ENCODE data around the gene AVEN.

Gene AVEN

DNA sequence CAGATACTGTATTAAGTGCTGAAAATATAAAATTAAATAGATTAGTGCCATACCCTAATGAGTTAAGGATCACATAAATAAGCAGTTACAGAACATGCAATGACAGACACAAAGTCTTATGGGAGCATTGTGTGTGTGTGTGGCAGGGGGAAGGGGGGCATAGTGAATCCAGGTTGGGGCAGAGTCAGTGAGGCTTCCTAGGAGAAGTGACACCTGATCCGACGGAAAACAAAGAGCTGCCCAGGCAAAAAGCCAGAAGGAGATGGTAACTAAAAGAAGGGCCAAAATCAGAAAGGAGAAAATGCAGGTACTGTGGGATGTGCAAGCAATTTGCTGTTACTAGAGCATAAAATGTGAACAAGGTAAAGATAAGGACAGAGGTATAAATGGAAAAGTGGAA is 150.8 kb downstream of the AVEN start:
- no peak overlapping the region for H3K4me3 ChIP-seq (ENCODE audit: low read length)
- TF ChIP-seq ZNF274 (IDR thresholded peaks at IDR 0.05; ENCODE audit: low read depth, low read length), result no peak

DNA sequence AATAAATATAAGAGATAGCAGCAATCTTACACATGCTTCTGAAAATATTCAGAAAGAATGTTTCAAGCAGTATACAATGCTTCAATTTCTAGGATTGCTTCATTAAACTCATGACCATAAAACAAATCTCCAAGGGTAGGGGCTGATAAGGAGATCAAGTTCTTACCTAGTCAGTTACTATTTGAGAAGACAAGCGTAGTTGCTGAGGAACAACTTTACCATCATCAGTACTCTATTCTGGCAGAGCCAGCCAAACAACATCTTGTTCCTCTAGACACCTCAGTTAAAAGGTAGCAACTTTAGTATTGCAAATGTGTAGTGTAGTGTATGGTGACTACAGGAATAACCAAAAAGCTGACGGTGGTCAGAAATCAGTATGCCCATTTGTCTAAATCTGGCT is 156.1 kb downstream of the AVEN start:
- no peak overlapping the region for H3K4me3 ChIP-seq (ENCODE audit: low read length)
- TF ChIP-seq ZNF274 (IDR thresholded peaks at IDR 0.05; ENCODE audit: low read depth, low read length), result no peak

DNA sequence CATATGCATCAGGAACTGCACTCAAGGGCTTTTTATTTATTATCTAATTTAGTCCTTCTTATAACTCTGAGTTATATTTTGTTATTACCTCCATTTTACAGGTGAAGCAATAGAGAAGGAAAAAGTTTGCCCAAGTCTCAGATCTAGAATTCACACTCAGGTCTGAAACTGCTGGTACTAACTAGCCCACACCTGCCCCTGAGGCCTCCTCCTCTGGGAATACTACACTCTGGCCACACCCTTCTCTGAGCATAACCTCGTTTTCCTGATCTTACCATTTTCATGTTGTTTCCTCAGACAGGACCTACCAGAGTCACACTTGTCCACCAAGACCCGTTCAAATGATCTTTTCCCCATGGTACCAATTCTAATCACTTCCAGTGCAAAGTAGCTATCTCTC is 164.8 kb downstream of the AVEN start:
- TF ChIP-seq ZNF274 (IDR thresholded peaks at IDR 0.05; ENCODE audit: low read depth, low read length), result no peak
- no peak overlapping the region for H3K4me3 ChIP-seq (ENCODE audit: low read length)

DNA sequence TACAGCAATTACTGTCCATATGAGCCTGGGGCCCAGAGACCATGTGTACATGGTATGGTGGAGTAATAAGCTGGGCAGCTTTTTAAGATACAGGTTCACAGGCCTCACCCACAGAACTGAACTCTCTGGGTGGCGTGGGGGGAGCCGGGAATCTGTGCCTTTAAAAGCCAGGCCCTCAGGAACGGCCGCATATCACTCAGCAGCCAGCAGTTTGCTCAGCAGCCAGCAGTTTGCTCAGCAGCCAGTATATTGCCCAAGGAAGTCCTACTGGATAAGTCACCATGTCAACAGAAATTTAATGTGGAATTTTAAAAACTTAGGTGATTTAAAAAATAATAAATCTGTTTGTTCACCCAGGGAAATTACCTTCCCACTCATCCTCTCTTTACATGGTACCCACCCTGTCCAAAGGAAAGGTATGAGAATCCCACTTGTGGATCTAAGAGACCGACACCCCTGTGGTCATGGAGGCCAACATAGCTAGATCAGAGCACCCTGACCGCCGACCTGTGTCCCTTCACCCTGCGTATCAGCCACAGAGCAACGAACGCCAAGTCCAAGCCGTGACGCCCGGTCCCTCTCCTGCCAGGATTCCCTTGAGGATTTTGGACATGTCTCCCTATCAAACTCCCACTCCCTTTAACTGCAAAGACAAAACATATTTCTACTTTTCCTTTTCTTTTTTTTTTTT is 166.4 kb downstream of the AVEN start:
- TF ChIP-seq ZNF274 (IDR thresholded peaks at IDR 0.05; ENCODE audit: low read depth, low read length), result no peak
- H3K4me3 ChIP-seq (ENCODE audit: low read length), result no peak overlapping the region

DNA sequence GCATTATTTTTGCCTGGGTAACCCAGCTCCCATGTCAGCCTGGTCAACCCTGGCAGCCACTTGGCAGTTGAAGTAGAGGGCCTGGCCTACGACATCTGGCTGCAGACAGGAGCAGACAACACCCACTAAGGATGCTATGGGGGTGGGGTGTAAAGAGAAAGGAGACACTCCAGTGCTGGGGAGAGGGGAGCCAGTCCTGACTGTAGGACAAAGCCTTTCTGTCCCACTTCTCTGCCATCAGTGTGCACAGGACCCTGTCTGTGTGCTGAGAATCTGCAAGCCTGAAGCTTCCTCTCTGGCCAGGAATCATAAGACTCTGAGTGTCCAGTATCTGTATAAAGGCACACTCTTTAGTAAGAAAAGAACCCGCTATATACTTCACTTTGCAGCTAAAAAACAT is 167.0 kb downstream of the AVEN start:
- no peak for TF ChIP-seq ZNF274 (IDR thresholded peaks at IDR 0.05; ENCODE audit: low read depth, low read length)
- no peak overlapping the region for H3K4me3 ChIP-seq (ENCODE audit: low read length)

DNA sequence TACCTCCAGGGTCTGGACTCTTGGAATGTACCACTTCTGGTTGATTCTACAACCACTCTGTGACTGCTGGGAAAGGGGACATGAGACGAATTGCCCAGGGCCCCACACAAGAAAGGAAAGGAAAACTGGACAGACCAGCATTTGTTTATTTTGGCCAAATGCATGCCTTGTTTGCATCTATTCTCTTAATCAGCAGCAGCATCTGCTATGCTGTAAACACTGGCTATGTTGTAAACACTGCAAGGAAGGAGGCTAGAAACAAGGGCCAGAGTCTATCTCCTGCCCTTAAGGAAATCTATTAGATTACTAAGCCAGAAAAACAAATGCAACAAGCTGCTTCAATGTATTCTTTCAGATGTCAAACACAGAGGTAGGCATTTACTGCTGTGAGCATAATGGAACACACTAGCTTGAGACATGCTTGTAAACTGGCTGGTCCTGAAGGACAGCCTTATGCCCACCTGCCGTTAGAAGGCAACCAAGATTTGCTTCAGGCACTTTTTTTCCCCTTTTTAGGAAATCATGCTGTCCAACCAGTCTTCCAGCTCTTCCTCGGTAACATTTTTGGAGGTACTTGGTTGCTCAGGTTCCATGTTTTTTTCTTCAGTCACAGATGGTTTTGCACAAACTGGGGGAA is 172.8 kb downstream of the AVEN start:
- H3K4me3 ChIP-seq (ENCODE audit: low read length), result no peak overlapping the region
- no peak for TF ChIP-seq ZNF274 (IDR thresholded peaks at IDR 0.05; ENCODE audit: low read depth, low read length)

DNA sequence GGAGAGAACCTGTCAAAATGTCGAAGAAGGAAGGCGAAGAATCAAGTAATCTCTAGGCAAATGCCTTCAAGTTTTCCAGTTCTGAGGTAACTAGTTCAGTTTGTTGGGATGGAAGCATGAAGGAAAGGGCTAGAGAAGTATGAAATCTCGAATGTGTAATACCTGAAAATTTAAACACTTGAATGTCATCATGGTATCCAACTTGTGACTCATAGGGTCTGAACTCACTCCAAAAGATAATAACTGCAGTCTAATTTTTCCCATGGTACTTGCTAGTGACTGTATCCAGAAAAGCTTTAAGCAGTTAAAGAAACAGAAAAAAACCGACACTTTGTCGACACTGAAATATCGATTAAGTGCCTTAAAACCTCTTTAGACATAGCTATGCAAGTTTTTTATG is 173.6 kb downstream of the AVEN start:
- no peak overlapping the region for H3K4me3 ChIP-seq (ENCODE audit: low read length)
- TF ChIP-seq ZNF274 (IDR thresholded peaks at IDR 0.05; ENCODE audit: low read depth, low read length), result no peak

DNA sequence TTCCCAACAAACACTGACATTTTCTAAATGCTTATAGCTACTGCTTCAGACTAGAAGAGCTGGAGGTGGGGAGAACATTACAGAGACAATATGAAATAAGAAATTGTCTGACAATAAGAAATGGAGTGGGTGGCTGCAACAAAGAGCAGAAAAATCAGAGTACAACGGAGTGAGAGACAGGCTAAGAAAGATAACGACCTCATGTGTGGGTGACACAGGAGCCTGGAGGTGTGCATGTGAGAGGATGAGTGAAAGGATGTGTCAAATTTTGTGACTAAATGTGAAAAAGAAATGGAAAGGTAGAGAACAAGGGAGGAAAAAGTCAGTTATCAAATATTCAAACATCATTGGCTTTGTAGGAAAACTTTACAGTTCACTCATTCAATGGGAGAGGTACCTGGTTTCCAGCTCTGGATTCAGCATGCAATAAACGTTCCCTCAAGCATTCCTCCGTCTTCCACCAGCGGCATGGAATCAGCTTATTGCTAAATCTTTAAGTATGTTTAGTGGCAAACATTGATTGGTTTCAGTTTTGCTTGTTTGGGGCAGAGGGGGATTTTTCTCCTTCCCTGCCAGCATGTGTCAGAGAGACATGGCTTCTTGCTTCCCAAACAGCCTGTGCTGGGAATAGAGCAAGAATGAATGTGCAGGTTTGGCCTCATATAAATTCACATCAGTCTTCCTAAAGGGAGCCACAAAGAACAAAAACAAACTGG is 174.5 kb downstream of the AVEN start:
- no peak for TF ChIP-seq ZNF274 (IDR thresholded peaks at IDR 0.05; ENCODE audit: low read depth, low read length)
- H3K4me3 ChIP-seq (ENCODE audit: low read length), result no peak overlapping the region

DNA sequence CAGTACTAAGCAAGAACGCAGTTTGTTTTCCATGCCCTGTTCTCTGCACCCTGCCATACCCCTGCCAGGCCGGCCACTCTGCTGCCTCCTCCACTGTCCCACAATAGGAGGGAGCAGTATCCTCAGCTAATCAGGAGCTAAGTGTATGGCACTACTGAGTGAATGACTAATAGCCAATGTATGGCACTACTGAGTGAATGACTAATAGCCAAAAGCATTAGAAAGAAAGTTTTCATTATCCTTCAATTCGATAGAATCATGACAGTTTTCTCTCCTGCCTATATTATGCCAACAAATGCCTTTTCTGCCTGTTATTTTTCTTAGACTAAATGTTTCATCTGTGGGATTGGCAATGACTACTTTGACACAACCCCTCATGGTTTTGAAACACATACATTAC is 178.2 kb downstream of the AVEN start:
- TF ChIP-seq ZNF274 (IDR thresholded peaks at IDR 0.05; ENCODE audit: low read depth, low read length), result no peak
- H3K4me3 ChIP-seq (ENCODE audit: low read length), result no peak overlapping the region

DNA sequence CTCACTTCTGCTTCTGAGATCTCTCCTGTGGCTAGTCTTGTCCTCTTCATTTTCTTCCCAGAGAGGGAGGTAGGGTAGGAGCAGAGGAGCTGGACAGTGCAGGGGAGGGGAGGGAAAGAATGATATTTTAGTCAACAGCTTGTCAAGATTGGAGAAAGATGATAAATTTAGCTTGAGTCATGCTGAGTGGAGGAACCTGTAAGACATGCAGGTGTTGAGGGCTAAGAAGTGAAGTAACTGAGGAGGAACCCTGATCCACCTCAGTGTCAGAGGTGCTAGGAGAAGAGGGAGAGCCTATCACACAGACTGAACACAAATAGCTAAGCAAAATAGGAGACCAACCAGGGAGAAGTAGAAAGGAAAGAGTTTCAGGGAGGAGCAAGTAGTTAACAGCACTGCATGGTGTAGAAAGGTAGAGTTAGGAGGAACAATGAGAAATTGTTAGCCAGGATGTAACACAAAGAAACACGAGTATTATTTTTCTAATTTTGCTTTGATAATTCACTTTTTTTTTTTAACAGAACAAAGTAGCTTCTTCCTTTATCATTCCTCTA is 178.9 kb downstream of the AVEN start:
- no peak for TF ChIP-seq ZNF274 (IDR thresholded peaks at IDR 0.05; ENCODE audit: low read depth, low read length)
- no peak overlapping the region for H3K4me3 ChIP-seq (ENCODE audit: low read length)

DNA sequence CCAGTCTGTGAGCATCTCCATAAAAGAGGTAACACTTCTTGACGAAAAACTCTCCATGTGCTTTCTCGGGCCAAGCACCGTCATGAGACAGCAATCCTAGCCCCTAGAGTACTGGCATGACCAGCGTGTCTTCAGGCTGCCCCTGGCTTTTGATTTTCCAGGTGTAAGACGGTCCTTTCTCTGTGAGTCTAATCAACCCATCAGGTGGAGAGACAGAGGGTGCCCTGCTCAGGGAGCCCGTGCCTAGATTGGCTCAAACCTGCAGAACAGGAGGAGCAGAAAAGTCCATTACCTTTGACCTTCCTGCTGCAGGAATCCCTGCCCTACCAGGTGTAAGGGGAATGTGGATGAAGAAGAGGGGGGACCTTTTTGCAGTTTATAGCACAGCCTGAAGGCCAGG is 180.2 kb downstream of the AVEN start:
- TF ChIP-seq ZNF274 (IDR thresholded peaks at IDR 0.05; ENCODE audit: low read depth, low read length), result no peak
- no peak overlapping the region for H3K4me3 ChIP-seq (ENCODE audit: low read length)

DNA sequence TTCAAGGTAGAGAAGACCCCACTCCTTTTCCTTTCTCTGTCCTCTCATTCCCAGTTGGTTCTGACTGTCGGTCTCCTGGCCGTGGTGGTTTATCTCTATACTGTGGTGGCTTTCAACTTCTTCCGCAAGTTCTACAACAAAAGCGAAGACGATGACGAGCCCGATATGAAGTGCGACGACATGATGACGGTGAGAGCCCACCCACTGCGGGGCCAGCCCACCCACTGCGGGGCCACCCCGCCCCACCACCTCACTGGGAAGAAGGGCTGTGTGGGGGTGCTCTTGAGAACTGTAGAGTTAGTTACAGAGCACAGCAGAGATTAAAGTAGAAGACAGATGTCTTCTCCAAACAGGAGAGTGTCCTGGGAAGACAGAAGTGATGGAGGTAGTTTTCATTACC is 181.3 kb downstream of the AVEN start:
- no peak for TF ChIP-seq ZNF274 (IDR thresholded peaks at IDR 0.05; ENCODE audit: low read depth, low read length)
- H3K4me3 ChIP-seq (ENCODE audit: low read length), result no peak overlapping the region

DNA sequence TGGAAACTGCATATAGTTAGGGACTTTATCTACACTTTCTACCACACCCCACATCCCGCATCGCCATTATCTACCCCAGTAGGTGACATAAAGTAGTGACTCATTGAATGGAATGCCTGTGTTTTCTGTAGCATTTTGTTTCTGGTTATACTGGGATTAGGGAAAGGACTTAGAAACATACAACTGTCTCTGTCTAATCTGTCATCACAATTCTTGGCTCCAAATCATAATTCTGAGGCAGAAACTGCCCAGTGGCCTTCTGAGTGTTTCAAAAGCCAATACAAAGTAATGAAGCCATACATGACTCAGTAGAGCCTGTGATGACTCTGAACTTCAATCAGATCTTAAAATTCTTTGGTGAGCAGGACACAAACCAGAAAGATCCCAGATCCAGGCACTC is 186.4 kb downstream of the AVEN start:
- H3K4me3 ChIP-seq (ENCODE audit: low read length), result no peak overlapping the region
- TF ChIP-seq ZNF274 (IDR thresholded peaks at IDR 0.05; ENCODE audit: low read depth, low read length), result no peak

DNA sequence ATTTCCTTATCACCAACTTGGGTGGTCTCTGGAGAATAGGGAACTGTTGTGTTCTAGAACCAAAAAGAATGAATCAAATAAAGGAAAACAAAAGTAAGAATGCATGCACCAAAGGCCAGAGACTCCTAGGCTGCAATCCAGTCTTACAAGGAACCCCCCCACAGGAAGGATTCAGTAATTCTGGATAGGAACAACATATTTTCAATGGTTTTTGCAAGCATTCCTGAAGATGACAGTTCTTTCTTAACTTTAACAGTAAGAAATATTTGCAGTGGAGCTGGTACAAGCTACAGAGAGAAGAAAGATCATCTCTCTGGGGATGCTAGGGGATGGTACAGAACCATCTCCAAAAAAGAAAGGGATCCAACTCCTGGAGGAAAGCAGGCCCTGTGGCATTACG is 186.9 kb downstream of the AVEN start:
- no peak for TF ChIP-seq ZNF274 (IDR thresholded peaks at IDR 0.05; ENCODE audit: low read depth, low read length)
- H3K4me3 ChIP-seq (ENCODE audit: low read length), result no peak overlapping the region

DNA sequence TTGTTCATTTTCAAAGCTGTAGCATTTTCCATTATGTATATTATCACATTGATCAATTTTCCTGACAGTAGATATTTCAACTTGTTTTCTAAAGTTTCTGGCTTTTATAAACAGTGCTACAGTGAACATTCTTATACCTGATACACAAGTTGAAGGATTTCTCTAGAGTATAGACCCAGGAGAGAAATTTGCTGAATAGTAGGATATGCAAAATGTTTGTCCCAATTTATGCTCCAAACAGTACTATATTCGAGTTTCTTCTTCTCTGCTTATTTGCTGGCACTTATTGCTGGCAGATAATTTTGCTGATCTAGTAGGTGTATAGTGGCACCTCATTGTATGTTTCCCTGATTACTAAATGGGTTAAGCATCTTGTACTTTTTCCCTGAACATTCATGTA is 187.9 kb downstream of the AVEN start:
- no peak overlapping the region for H3K4me3 ChIP-seq (ENCODE audit: low read length)
- TF ChIP-seq ZNF274 (IDR thresholded peaks at IDR 0.05; ENCODE audit: low read depth, low read length), result no peak
